Stimulated activated CD4-positive, alpha-beta T cell treated with anti-CD3 and anti-CD28 coated beads, Interleukin-2, amount 100 ng/mL, for 24 hours (primary cell): Measurements from ENCODE around the gene CPNE2.

ENCODE experiments used
- DNase-seq, 2 donors: peaks; one replicate each; pipeline ENCODE4 v3.0.0-alpha.2; 2020

The CPNE2 gene

GRCh38 chr16:57147381-57148221, 55.2 kb downstream of the CPNE2 start:
- no peak for DNase-seq

GRCh38 chr16:57148481-57148880, 56.1 kb downstream of the CPNE2 start:
- no peak for DNase-seq

DNA sequence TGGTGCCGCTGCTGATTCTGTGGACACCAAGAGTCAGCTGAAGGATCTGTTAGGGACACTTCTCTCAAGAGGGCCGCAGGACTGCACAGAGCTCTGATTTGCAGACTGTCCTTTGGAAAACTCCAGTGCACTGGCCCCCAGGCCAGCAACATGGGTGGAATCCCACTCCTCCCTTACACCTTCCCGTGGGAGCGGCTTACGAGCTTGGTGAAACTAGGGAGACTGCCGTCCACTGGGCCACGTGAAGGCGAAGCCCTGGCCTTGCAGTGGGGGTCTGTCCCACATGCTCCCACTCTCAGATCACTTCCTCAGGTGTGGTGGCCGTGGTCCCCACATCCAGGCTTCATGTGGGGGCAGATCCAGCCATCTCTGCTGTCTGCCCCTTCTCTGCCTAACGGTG, 57.0 kb downstream of the CPNE2 start:
- no peak for DNase-seq

DNA sequence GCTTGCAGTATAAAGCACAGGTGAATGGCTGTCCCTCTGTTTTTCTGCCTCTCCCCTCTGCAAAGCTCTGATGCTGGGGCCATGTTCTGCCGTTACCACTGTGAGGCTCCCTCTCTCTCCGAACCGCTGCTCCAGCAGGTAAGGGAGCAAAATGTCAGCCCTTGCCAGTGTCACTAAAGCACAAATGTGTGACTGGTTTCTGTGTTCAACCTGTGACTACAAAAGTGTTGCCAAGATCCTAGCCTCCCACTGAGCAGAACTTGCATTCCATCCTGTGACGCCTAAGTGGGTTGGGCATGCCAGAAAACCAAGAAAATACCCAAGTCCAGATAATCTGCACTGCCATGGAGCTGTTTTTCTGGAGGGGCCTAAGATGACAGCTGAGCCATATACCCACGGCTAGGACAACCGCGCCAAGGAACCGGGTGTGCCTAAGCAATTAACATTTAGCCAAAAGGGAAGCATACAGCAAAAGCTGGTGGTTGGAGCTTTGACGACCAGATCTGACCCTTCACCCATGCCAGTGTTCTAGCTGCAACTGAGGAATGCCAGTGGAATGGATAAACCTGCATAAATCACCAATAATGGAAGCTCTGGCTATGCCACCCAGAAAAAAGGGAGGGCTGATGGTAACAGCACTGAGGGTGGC, 58.4 kb downstream of the CPNE2 start:
- DNase-seq: no peak

- no peak for DNase-seq
These were observed 59.0 kb downstream of the CPNE2 start for GRCh38 chr16:57151369-57151768.

GRCh38 chr16:57152096-57153093, 60.0 kb downstream of the CPNE2 start:
- DNase-seq: no peak

DNA sequence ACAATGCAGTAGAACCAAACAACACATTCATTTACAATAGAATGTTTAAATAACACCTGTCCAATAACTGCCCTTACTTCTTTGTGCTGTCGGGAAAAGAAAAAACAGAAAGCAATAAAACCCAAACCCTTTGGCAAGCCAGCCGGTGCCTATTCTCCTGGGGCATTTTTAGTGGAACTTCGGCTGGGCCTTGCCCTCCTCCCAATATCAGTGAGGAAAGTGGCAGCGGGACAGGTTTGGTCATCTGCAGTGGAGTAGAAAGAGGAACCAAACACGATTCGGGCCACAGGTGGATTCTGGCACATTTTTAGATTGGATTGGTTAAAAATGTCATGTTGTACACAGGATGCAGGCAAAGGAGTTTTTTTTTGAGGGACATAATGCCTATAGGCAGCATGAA, 61.5 kb downstream of the CPNE2 start:
- no peak for DNase-seq

GRCh38 chr16:57155702-57156350, 63.4 kb downstream of the CPNE2 start:
- DNase-seq: no peak

DNA sequence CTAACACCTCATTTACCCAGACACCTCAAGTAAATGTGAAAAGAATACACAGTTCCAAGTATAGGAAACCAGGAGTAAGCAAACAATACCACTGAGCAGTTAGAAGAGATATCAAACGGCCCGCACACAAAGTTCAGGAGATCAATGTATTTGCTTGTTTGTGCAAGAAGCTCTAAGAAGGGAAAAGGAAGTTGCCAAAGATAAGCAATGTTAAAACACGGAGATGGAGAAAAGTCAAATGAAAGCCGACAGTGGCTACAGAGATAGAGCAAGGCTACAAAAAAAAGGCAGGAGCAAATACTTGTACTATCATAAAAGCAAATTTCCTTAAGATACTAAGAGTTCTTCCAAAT, 63.9 kb downstream of the CPNE2 start:
- no peak for DNase-seq

DNA sequence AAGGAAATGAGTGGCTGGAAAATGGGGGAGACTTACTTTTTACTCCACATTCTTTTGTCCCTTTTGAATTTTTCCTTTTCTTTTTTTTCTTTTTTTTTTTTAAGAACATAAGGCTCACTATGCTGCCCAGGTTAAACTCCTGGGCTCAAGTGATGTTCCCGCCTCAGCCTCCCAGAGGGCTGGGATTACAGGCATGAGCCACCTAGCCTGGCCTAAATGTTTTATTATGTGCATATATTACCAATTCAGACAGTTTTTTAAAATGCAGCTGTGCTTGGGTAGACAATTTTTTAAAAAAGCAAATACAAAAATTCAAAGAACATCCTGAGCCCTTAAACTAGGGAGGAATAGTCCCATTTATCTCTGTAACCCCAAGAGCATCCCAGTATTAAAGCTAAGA, 65.2 kb downstream of the CPNE2 start:
- no peak for DNase-seq

DNA sequence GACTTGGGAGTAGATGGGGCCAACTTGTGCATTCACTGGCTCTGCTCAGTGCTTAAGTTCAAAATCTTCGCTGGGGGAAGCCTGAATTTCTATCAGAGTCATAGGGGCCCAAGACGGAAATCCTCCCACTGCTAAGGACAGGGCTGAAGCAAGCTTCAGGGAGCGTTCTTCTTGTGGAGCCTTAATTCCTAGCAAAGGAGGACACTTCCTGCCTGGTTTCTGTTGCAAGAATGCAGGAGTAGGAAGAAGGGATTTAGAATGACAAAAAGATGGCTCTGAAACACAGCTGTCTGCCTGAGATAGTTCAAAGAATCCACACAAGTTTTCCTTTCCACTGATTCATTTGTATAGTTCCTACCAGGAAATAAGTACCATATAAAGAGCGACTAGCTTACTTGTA, 67.1 kb downstream of the CPNE2 start:
- no peak for DNase-seq

- DNase-seq: no peak
These were observed 71.5 kb downstream of the CPNE2 start for GRCh38 chr16:57163842-57164241.

DNA sequence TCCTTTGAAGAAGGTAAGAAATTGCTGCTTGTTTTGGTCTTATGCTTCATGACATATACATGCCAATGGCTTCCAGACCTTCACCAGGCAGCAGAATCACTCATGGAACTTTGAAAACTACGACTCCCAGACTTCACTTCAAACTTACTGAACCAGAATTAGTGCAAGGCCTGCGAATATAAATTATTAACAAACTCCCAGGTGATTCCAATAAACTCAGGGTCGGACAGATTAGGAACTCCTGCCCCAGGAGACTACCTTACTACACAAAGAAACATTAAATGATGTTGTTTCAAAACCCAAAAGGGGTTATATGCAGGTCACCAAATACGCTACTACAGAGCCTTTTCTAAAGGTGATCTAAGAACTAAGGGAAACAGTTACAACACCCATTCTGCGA, 73.1 kb downstream of the CPNE2 start:
- DNase-seq: no peak

DNA sequence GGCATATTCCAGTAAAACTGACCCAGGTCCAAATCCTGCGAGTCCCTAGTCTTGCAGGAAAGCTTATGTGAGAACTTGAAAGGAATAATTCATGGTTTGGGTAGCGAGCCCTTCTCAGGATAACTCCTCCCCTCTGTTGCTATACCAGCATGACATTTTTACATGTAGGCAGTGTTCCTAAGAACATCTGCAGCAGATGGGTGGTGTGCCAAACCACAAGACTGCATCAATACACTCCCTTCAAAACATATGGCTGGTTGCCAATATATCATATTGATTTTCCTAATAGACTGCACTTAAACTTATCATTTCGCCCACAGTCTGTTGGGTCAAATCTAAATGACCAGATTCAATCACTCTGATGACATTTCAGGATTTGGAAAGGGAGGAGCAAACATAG, 73.6 kb downstream of the CPNE2 start:
- no peak for DNase-seq

DNA sequence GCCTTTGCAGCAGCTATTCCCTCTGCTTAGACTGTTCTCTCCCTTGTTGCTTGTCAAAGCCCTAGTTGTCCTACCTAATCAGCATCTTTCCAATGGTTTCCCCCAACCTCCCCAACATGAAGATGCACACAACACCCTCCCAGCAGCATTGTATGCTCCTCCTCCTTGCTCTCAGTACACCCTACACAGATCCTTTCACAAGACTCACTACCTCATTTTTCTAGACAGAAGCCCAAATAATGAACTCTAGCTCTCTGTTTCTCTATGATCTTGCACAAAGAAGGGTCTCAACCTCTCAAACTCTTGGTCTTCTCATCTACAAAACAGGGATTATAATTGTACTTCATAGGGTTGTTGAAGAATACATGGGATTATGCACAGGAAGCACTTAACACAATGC, 74.1 kb downstream of the CPNE2 start:
- DNase-seq: no peak

DNA sequence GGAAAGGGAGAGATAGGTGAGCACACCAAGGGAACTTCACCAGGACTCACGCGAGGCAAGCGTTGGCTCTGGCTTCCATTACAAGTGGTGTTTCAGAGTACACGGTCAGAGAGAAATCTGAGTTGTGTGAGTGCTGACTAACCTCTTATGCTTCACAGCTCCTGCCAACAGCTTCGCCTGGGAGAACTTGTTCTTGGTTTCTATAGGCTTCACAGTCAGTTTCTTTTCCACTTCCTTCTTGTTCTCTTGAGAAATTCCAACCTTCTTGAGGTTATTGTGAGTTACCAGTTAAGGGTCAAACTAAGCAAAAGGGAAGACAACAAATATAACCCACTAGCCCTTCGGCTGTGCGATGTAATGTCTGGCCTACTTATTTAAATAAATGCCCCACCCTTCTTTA, 74.6 kb downstream of the CPNE2 start:
- no peak for DNase-seq

- DNase-seq: no peak
These were observed 75.2 kb downstream of the CPNE2 start for GRCh38 chr16:57167538-57167937.

DNA sequence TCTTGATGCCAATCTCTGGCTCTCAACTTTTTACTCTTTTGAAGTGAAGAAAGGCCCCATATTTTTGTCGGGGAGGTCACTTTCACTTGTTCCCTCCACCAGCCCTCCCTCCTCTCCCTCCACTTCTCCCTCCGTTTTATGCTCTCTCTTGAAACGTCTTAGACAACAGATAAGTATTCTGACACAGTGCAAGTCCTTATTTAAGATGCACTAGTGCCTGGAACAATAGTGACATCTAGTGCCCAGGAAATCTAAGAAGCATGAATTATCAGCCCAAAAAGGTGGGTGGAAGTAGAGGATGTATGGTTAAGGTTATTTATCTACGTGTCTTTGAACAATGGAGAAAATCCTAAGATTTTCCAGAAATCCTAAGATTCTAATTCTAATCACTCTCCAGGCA, 75.6 kb downstream of the CPNE2 start:
- DNase-seq: no peak

DNA sequence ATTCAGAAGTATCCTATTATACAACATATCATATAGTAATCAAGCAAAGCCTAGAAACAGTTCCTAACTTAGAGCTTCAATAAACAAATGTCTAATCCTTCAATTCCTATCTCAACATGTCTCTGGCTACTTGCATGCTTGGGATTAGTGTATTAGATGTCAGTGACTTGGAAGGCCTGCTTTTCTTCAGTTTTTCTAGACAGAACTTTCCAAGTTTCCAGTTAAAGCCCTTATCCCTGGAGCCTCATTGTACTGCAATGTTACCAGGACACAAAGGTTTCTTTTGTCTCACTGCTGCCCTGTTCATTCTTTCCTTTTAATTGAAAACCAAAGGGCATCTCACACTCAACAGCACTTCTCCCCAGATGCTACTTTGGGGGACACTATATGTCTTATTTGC, 76.9 kb downstream of the CPNE2 start:
- no peak for DNase-seq

DNA sequence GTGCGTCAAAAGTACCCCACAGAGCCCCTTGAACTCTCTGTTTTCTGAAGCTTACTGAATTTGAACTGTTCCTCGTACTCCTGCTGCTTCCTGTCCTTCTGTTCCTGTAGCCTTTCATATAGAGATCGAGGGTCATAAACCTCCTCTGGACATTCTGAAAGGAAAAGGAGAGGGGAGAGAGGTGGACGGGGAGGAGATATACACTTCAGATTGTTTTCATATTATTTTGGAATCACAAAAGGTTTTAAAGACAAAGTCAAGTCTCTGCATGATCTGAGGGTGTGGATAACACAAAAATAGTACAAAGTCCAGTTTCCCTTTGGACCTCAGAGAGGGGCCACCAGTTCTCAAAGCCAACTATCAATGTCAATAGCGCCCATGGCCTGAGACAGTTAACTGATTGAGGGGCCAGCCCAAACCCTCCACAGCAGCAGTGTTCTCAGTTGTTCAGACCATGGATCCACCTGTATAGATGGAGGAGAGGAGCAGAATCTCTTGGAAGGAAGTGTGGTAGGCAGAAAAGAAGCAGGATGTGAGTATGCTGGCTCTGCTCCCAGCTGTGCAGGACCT, 80.4 kb downstream of the CPNE2 start:
- no peak for DNase-seq

DNA sequence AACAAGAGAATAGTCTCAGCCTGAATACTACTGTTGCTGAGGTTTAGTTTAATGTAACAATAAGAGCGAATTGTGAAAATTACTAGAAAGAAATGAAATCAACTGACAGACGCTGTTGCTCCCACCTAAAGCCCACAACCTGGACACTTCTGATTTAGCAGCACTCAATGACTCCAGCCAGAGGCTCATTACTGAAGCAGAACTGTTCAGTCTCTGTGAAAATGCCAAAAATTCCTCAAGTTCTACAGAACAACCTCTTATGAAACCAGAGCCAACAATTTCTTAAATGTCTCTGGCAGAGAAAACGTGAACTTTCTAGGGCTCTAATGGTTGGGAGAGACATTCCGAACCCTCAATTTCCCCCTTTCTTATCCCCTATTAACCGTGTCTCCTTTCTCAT, 83.5 kb downstream of the CPNE2 start:
- no peak for DNase-seq

- DNase-seq: no peak
These were observed 85.8 kb downstream of the CPNE2 start for GRCh38 chr16:57178196-57178595.

DNA sequence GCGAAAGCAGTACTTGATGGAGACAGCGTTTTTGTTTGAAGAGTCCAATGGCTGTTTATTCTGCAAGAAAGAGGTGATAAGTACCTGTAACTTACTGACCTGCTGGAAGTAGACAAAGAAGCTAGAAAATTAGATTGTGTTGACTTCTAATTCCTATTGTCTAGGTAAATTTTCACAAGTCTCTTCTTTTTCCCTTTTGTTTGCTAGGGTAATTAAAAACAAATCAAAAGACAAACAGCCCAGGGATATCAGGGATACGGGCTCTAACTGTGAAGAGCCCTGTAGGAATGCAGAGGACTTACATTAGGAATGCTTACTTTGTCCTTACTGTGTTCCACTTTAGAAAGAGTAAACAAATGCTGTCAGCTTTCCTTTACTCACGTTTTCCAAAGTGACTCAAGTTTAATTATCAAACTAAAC, 86.4 kb downstream of the CPNE2 start:
- no peak for DNase-seq
